ENCODE results near the gene GPR108. TPM values are rescaled to one million over a fixed set of nuclear protein-coding genes. Genes with fewer than 3 reads are reported as not detected.

The GPR108 gene
- total RNA-seq, 5 donors from 2014 or later (not counting 1 experiment from before 2014, with no cell fraction given), result 51.8 to 83.3 (median 58.4) TPM

DNA sequence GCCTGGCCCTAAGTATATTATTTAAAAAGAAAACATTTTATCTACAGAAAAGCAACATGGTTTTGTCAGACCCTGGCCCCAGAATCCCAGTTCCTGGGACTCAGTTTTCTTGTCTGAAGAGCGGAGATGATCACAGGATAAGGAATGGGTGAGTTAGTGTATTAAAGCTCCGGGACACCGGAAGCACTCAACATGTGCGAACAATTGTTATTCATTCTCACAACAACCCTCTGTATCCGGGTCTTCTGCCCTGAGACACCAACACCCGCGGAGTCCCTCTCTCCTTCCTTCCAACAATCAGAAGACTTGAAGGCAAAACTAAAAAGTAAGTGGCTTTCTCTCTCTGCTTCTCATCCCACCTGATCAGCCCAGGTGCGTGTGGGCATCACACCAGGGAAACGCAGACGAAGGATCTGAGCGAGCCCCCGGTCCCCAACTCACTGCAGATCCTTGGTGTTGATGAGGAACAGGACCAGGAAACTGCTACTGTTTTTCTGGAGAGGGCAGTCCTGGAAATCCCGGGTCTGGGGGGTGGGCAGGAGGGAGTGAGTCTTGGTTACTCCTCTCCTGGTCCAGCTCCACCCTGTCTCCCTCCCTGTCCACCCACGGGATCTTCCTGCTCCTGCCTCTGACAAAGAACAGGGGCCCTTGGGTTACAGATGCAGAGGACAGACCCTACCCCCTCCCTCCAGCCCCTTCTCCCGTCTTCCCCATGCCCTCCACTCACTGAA lies 2.0 kb downstream of the GPR108 start:
- Histone ChIP-seq H3K4me3 (ENCODE audit: control insufficient read depth in 1 of 2, extremely low read depth in 1 of 2, low read length in 1 of 2) (no peak overlapping the region), H3K36me3 (ENCODE audit: control insufficient read depth in 2 of 2, extremely low read depth in 1 of 2, insufficient read depth in 1 of 2, low read length in 1 of 2) (peaks cover 12 to 32% of the 10 kb centered on the region in 2 donors), H3K27ac (ENCODE audit: low read length) (peak overlapping the region; percentile 88), H3K9me3 (no peaks in the 10 kb centered on the region), H3K4me1 (ENCODE audit: control insufficient read depth in 1 of 2, extremely low read depth in 1 of 2, insufficient read depth in 2 of 2, low read length in 2 of 2) (peaks cover 14 to 41% of the 10 kb centered on the region in 2 experiments), H3K27me3 (replicated peaks in 1 of 2; ENCODE audit: control insufficient read depth in 2 of 2, extremely low read depth in 1 of 2, insufficient read depth in 2 of 2, low read length in 1 of 2) (peaks cover 0 to 6% of the 10 kb centered on the region in 2 experiments)
- peak overlapping the region in 1 of 3 donors; percentile 94 for H3K4me3 Mint-ChIP-seq
- POLR2A ChIA-PET, result no interaction called here
- WGBS (ENCODE audit: insufficient coverage), result 100% methylated on average over 5 of the region's 15 CpGs
- H3K36me3 Mint-ChIP-seq, result peaks cover 7% of the 10 kb centered on the region
- no peaks in the 10 kb centered on the region for H3K27me3 Mint-ChIP-seq
- no peak for DNase-seq
- ATAC-seq (replicated peaks in 1 of 4), result no peak
- no peak overlapping the region for H3K27ac Mint-ChIP-seq
- CTCF ChIA-PET, result interaction anchor here in 1 of 2 donors (1.0 kb wide), 1 partner anchor 78 kb away, joined by 3 read pairs; no protein-coding TSS in a partner anchor
- peaks cover 24 to 31% (median 29%) of the 10 kb centered on the region in 3 donors for H3K4me1 Mint-ChIP-seq
- no peaks in the 10 kb centered on the region for H3K9me3 Mint-ChIP-seq

DNA sequence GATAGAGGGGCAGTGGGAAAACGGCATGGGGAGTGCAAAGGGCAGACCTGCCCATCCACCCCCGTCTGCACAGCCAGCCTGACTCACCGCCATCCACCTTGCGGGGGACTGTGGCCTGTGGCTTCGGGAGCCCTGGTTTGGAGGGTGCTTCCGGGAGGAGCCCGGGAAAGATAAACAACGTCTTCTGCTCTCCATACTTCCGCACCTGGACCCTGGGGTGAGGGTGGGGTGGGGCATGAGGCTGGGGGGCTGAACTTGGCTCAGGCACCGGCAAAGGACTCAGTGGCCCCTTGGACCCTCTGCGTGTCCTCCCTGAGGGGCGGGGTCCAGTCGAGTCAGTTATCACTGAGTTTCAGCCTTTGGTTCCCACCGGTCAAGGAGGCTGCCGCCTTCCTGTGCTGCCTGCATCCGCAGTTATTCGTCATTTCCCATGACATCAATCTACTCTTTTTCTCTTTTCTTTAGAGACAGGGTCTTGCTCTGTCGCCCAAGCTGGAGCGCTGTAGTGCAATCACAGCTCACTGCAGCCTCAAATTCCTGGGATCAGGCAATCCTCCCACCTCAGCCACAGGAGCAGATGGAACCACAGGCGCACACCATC lies 3.2 kb downstream of the GPR108 start:
- ChIA-PET POLR2A (no interaction called here), CTCF (no interaction called here)
- Histone ChIP-seq H3K36me3 (ENCODE audit: control insufficient read depth in 2 of 2, extremely low read depth in 1 of 2, insufficient read depth in 1 of 2, low read length in 1 of 2) (peaks cover 12 to 35% of the 10 kb centered on the region in 2 donors), H3K27me3 (replicated peaks in 1 of 2; ENCODE audit: control insufficient read depth in 2 of 2, extremely low read depth in 1 of 2, insufficient read depth in 2 of 2, low read length in 1 of 2) (no peaks in the 10 kb centered on the region), H3K4me1 (ENCODE audit: control insufficient read depth in 1 of 2, extremely low read depth in 1 of 2, insufficient read depth in 2 of 2, low read length in 2 of 2) (peaks cover 11 to 31% of the 10 kb centered on the region in 2 experiments), H3K27ac (ENCODE audit: low read length) (no peak overlapping the region), H3K9me3 (no peaks in the 10 kb centered on the region), H3K4me3 (ENCODE audit: control insufficient read depth in 1 of 2, extremely low read depth in 1 of 2, low read length in 1 of 2) (no peak overlapping the region)
- Mint-ChIP-seq H3K9me3 (no peaks in the 10 kb centered on the region), H3K4me3 (no peak overlapping the region), H3K27me3 (no peaks in the 10 kb centered on the region), H3K4me1 (peaks cover 22 to 30% (median 29%) of the 10 kb centered on the region in 3 donors), H3K27ac (no peak overlapping the region), H3K36me3 (peaks cover 7% of the 10 kb centered on the region)
- no peak for ATAC-seq (replicated peaks in 1 of 4)
- DNase-seq, result no peak
- 93% methylated on average over 15 of the region's 20 CpGs for WGBS (ENCODE audit: insufficient coverage)

DNA sequence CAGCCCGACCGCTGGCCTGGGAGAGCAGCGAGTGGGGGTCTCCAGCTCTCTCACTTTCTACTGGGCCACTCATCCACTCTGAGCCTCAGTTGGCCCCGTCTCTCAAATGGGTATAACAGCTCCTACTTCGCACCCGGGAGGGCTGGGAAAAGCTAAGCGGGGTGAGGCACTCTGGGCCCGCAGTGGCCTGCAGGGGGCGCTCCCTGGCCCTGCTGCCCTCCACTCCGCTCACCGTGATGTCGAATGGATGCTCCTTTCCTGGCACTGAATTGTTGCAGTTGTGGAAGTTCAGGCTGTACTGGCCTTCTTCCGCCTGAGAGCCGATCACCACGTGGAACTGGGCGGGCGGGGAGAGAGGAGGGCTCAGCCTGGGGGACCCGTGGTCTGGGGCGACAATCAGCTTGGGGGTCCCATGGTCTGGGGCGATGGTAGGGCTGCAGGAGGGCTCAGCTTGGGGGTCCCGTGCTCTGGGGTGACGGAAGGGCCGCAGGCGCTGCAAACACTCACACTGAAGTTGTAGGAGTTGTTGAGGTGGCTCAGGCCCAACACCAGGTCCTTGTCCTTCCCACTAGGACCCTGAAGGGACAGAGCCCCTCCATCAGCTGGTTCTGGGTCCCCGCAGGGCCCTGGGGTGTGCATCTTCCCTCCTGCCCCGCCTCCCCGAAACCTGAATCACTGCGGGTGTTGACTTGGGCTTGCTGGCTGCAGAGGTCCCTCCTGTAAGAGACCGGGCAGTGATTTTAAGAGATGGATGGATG lies 3.9 kb downstream of the GPR108 start:
- H3K4me3 ChIP-seq (ENCODE audit: control insufficient read depth in 1 of 2, extremely low read depth in 1 of 2, low read length in 1 of 2), result no peak overlapping the region
- H3K27me3 ChIP-seq (replicated peaks in 1 of 2; ENCODE audit: control insufficient read depth in 2 of 2, extremely low read depth in 1 of 2, insufficient read depth in 2 of 2, low read length in 1 of 2), result no peaks in the 10 kb centered on the region
- no peaks in the 10 kb centered on the region for H3K9me3 ChIP-seq
- peaks cover 12 to 35% of the 10 kb centered on the region in 2 donors for H3K36me3 ChIP-seq (ENCODE audit: control insufficient read depth in 2 of 2, extremely low read depth in 1 of 2, insufficient read depth in 1 of 2, low read length in 1 of 2)
- H3K9me3 Mint-ChIP-seq, result no peaks in the 10 kb centered on the region
- peaks cover 7% of the 10 kb centered on the region for H3K36me3 Mint-ChIP-seq
- 92% methylated on average over 19 of the region's 29 CpGs for WGBS (ENCODE audit: insufficient coverage)
- H3K4me1 Mint-ChIP-seq, result peaks cover 15 to 23% (median 22%) of the 10 kb centered on the region in 3 donors
- DNase-seq (peak in 2 of 35 experiments; percentile 9 to 21), ATAC-seq (replicated peaks in 1 of 4) (no peak)
- no peak overlapping the region for H3K4me3 Mint-ChIP-seq
- no peak overlapping the region for H3K27ac ChIP-seq (ENCODE audit: low read length)
- H3K27me3 Mint-ChIP-seq, result no peaks in the 10 kb centered on the region
- CTCF ChIA-PET, result no interaction called here
- POLR2A ChIA-PET, result no interaction called here
- H3K27ac Mint-ChIP-seq, result no peak overlapping the region
- H3K4me1 ChIP-seq (ENCODE audit: control insufficient read depth in 1 of 2, extremely low read depth in 1 of 2, insufficient read depth in 2 of 2, low read length in 2 of 2), result peaks cover 7 to 24% of the 10 kb centered on the region in 2 experiments

DNA sequence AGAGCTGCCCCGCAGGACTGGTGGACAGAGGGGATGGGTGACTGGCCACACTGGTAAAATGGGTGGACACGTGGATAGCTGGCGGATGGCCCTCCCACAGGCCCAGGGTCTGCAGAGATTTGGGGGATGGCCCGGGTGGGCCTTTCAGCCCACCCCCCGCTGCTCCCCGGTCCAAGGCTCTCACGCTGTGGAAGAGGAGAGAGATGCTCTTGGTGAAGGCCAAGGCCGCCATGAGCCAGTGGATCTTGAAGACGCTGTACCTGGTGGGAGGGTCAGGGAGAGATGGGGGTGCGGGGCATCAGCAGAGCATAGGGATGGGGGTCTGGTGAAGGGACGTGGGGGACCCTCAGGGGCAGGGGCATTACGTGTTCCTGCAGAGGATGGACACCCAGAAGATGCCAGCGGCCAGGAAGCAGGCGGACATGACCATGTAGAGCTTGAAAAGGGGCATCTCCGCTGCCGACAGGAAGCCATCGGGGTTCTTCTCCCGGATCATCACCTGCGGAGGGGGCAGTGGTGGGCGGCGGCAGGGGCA lies 4.5 kb downstream of the GPR108 start:
- Mint-ChIP-seq H3K27ac (no peak overlapping the region), H3K9me3 (no peaks in the 10 kb centered on the region), H3K4me1 (peaks cover 9 to 20% (median 16%) of the 10 kb centered on the region in 3 donors), H3K27me3 (no peaks in the 10 kb centered on the region), H3K36me3 (peaks cover 7% of the 10 kb centered on the region), H3K4me3 (no peak overlapping the region)
- ATAC-seq (replicated peaks in 1 of 4) (no peak), DNase-seq (no peak)
- ChIA-PET POLR2A (no interaction called here), CTCF (no interaction called here)
- Histone ChIP-seq H3K9me3 (no peaks in the 10 kb centered on the region), H3K4me1 (ENCODE audit: control insufficient read depth in 1 of 2, extremely low read depth in 1 of 2, insufficient read depth in 2 of 2, low read length in 2 of 2) (peaks cover 2 to 17% of the 10 kb centered on the region in 2 experiments), H3K36me3 (ENCODE audit: control insufficient read depth in 2 of 2, extremely low read depth in 1 of 2, insufficient read depth in 1 of 2, low read length in 1 of 2) (peaks cover 12 to 35% of the 10 kb centered on the region in 2 donors), H3K4me3 (ENCODE audit: control insufficient read depth in 1 of 2, extremely low read depth in 1 of 2, low read length in 1 of 2) (no peak overlapping the region), H3K27ac (ENCODE audit: low read length) (no peak overlapping the region), H3K27me3 (replicated peaks in 1 of 2; ENCODE audit: control insufficient read depth in 2 of 2, extremely low read depth in 1 of 2, insufficient read depth in 2 of 2, low read length in 1 of 2) (no peaks in the 10 kb centered on the region)
- 92% methylated on average over 20 of the region's 21 CpGs for WGBS (ENCODE audit: insufficient coverage)

DNA sequence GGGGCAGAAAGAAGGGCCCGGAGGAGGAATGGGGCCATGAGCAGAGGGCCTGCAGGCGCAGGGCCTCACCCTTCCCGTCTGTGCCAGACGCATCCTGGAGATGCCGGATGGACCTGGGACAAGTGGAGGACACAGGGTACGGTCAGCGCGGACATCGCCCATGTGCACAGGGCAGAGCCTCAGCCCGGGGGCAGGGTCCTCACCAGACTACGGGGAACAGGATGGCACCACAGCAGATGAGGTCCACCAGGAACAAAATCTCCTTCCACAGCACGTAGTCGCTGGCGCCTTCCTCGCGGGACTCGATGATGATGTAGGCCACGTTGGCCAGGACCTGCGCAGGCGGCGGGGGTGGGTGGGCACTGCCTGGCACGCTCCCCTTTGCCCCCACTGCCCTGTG lies 5.6 kb downstream of the GPR108 start:
- Histone ChIP-seq H3K36me3 (ENCODE audit: control insufficient read depth in 2 of 2, extremely low read depth in 1 of 2, insufficient read depth in 1 of 2, low read length in 1 of 2) (peaks cover 12 to 35% of the 10 kb centered on the region in 2 donors), H3K27ac (ENCODE audit: low read length) (no peak overlapping the region), H3K4me1 (ENCODE audit: control insufficient read depth in 1 of 2, extremely low read depth in 1 of 2, insufficient read depth in 2 of 2, low read length in 2 of 2) (peaks cover 0 to 13% of the 10 kb centered on the region in 2 experiments), H3K9me3 (no peaks in the 10 kb centered on the region), H3K27me3 (replicated peaks in 1 of 2; ENCODE audit: control insufficient read depth in 2 of 2, extremely low read depth in 1 of 2, insufficient read depth in 2 of 2, low read length in 1 of 2) (no peaks in the 10 kb centered on the region), H3K4me3 (ENCODE audit: control insufficient read depth in 1 of 2, extremely low read depth in 1 of 2, low read length in 1 of 2) (no peak overlapping the region)
- POLR2A ChIA-PET, result no interaction called here
- CTCF ChIA-PET, result no interaction called here
- Mint-ChIP-seq H3K4me1 (peaks cover 6 to 15% (median 13%) of the 10 kb centered on the region in 3 donors), H3K9me3 (no peaks in the 10 kb centered on the region), H3K4me3 (no peak overlapping the region), H3K27me3 (no peaks in the 10 kb centered on the region), H3K36me3 (peaks cover 7% of the 10 kb centered on the region), H3K27ac (no peak overlapping the region)
- ATAC-seq (replicated peaks in 1 of 4) (no peak), DNase-seq (no peak)
- 91% methylated on average over 21 of the region's 22 CpGs for WGBS (ENCODE audit: insufficient coverage)
